ENCODE measurements around the gene TNFRSF18.

The TNFRSF18 gene

DNA sequence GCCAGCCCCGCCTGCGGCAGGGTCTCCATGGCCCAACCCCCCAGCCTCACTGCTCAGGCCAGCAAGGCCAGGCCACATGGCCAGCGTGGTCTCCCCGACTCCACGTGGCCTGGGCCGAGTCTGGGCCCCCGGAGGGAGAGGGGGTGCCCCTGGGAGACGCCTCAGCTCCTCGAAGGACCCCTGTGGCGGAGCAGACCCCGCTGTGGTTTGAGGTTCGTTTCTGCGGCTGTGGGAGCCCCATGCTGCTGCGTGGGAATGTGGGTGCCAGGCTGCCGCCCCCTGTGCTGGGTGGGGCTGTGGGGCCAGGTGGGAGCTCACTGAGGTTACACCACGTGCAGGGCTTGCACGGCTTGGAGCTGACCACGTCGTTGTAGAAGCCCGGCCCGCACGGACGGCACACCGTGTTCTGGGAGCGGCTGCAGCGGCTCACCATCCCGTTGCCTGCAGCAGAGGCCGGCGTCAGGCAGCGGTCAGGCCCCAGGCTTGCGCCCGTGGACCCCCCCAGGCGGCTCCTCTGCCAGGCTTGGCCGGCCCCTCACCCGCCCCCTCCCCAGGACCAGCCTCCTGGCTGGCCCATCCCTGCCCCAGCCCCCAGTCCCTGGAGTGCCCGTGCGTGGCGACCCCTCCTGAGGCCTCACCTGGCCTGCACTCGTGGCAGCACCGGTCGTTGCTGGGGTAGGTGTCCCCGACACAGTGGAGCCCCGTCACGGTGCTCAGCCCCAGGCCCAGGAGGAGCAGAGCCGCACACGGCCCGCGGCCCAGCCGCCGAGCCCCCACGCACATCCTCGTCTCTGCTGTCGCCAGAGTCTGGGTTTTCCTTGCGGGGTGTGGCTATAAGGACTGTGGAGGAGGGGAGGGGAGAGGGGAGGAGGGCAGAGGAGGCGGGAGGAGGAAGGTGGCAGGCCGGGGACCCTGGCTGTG is 7.2 kb upstream of the TNFRSF18 start, which contains the start of gene TNFRSF4:
TNFRSF4 (minus strand) TSS at position 809 of the 921 bp plus-strand sequence; CDS start at position 783, 26 bp downstream.
- no peak for DNase-seq (ENCODE audit: extremely low read depth in 1 of 2, low read depth in 1 of 2)

- no peak for DNase-seq (ENCODE audit: extremely low read depth in 1 of 2, low read depth in 1 of 2)
Measured at GRCh38 chr1:1212780-1213344, 6.5 kb upstream of the TNFRSF18 start.

GRCh38 chr1:1211541-1212441 is 5.4 kb upstream of the TNFRSF18 start:
- no peak for DNase-seq (ENCODE audit: extremely low read depth in 1 of 2, low read depth in 1 of 2)

- no peak for DNase-seq (ENCODE audit: extremely low read depth in 1 of 2, low read depth in 1 of 2)
Measured at GRCh38 chr1:1210726-1211540, 4.5 kb upstream of the TNFRSF18 start.

DNA sequence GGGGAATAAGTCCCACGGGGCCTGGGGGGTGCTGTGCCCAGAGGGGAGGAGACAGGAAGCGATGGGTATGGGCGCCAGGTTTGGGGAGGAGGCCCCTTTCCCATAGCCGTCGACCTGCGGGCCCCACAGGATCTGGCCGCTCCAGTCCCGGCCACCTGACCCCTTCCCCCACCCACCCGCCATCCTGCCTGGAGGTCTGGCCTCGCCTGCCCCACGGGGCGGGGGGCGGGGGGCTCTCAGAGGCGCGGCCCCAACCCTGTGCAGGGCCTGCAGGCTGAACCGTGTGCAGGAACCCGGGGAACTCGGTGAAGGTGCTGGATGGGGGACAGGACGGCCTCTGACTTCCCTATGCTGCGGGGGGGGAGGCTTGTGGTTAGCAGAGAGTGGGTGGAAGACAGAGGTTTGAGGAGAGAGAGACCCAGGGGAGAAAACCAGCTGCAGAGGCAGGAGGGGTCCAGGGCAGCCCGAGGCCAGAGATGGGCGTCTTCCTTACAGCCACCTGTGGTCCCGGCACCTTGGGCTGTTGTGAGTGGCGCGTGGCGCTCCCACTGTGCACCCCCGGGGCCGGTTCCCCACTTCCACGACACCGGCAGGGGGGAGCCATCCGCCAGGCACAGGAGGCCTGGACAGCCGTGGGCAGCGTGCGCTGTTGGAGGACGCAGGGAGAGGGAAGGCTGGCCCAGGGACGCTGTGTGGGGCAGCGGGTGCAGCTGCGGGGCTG is 2.5 kb upstream of the TNFRSF18 start:
- no peak for DNase-seq (ENCODE audit: extremely low read depth in 1 of 2, low read depth in 1 of 2)

DNA sequence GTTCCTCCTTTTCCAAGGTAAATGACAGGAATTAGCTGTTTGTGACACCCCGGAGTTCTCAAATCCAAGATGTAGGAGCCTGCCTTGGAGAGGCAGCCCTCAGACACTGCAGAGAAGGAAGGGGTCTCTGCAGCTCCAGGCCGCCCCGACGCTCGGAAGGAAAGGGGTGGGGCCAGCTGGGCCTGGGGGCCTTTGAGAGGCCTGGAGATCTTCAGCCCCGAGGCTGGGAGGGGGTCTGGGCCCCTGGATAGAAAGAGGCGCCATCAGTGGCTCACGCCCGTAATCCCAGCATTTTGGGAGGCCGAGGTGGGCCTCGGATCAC is 1.1 kb upstream of the TNFRSF18 start:
- no peak for DNase-seq (ENCODE audit: extremely low read depth in 1 of 2, low read depth in 1 of 2)

- no peak for DNase-seq (ENCODE audit: extremely low read depth in 1 of 2, low read depth in 1 of 2)
Measured at GRCh38 chr1:1206966-1207531, 657 bp upstream of the TNFRSF18 start.

GRCh38 chr1:1205769-1206375 is 520 bp downstream of the TNFRSF18 start:
- DNase-seq (ENCODE audit: extremely low read depth in 1 of 2, low read depth in 1 of 2): no peak

- no peak for DNase-seq (ENCODE audit: extremely low read depth in 1 of 2, low read depth in 1 of 2)
Measured at GRCh38 chr1:1204998-1205768, 1.2 kb downstream of the TNFRSF18 start.

- DNase-seq (ENCODE audit: extremely low read depth in 1 of 2, low read depth in 1 of 2): no peak
Measured at GRCh38 chr1:1204425-1204920, 1.9 kb downstream of the TNFRSF18 start.

GRCh38 chr1:1203561-1204424 is 2.6 kb downstream of the TNFRSF18 start:
- DNase-seq (ENCODE audit: extremely low read depth in 1 of 2, low read depth in 1 of 2): no peak

- no peak for DNase-seq (ENCODE audit: extremely low read depth in 1 of 2, low read depth in 1 of 2)
Measured at GRCh38 chr1:1202831-1203560, 3.4 kb downstream of the TNFRSF18 start.

DNA sequence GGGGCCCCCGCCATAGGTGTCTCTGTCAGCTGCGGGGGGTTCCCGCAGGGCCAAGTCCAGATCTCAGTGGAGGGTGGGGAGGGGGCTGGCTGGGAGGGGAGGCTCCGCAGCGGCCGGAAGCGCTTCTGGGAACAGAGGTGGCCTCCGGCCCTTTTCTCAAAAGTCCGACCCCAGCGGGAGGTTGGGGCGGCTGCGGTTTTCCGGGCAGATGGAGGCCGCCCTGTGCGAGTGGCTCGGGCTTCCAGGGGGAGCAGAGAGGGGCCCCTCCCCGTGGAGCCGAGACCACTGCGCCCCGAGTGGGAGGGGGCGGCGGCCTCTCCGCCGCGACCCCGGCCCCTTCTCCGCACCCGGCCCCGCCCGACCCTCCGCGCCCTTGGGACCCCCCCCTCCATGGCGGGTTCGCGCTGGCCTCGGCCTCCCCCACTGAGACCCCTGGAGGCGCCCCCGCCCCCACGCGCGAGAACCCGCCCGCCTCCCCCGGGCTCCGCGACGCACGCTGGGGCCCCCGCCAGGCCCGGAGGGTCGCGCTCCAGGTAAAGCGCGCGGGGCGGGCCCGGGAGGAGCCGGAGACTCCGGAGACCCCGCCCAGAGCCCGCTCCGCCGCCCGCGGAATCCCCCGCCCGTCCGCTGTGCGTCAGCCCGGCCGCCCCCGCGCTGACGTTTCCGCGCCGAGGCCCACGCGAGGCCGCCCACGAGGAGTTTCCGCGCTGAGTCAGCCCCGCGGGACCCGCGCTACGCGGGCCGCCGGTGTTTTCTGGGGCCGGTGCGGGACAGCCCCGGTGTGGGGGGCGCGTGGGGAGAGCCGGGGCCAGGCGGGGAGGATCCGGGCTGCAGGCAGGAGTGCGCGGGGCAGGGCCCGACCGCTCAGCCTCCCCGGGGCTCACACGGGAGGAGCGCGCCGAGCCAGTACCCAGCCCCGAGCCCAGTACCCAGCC is 5.2 kb downstream of the TNFRSF18 start:
- DNase-seq (ENCODE audit: extremely low read depth in 1 of 2, low read depth in 1 of 2): peak; percentile 74 to 85

- DNase-seq (ENCODE audit: extremely low read depth in 1 of 2, low read depth in 1 of 2): no peak
Measured at GRCh38 chr1:1199961-1200875, 6.2 kb downstream of the TNFRSF18 start.
